Measurements from ENCODE around the gene MOGAT1.

- TF ChIP-seq CTCF (IDR thresholded peaks at IDR 0.05) = no peak
- TF ChIP-seq ZFX (IDR thresholded peaks at IDR 0.05; ENCODE audit: borderline replicate concordance) = no peak
Observed at GRCh38 chr2:222756951-222757650, 85.6 kb downstream of the MOGAT1 start.

All from 22Rv1 (cell line).